Dedifferentiated amniotic fluid mesenchymal stem cell (primary cell): ENCODE measurements around the gene EPB41L1.

Source experiments
- DNase-seq: peaks from one replicate; pipeline ENCODE4 v3.0.0-alpha.2; 2016; ENCODE audit errors: extremely low spot score

EPB41L1 gene

GRCh38 chr20:36261389-36262105 lies 107.0 kb downstream of the EPB41L1 start:
- DNase-seq, result no peak

GRCh38 chr20:36262440-36262839 lies 107.9 kb downstream of the EPB41L1 start:
- no peak for DNase-seq

GRCh38 chr20:36264426-36265246 lies 110.1 kb downstream of the EPB41L1 start:
- DNase-seq, result no peak

GRCh38 chr20:36266189-36266588 lies 111.6 kb downstream of the EPB41L1 start:
- DNase-seq, result no peak

- DNase-seq, result no peak
These were observed 113.3 kb downstream of the EPB41L1 start for GRCh38 chr20:36267605-36268381.

GRCh38 chr20:36268440-36269342 lies 114.2 kb downstream of the EPB41L1 start:
- DNase-seq, result no peak

- no peak for DNase-seq
These were observed 115.0 kb downstream of the EPB41L1 start for GRCh38 chr20:36269507-36269906.

- DNase-seq, result no peak
These were observed 116.5 kb downstream of the EPB41L1 start for GRCh38 chr20:36270744-36271638.

- DNase-seq, result no peak
These were observed 117.4 kb downstream of the EPB41L1 start for GRCh38 chr20:36271639-36272546.

GRCh38 chr20:36272547-36273220 lies 118.1 kb downstream of the EPB41L1 start:
- DNase-seq, result no peak

GRCh38 chr20:36273414-36274180 lies 119.1 kb downstream of the EPB41L1 start:
- DNase-seq, result peak; percentile 24

GRCh38 chr20:36274181-36274841 lies 119.8 kb downstream of the EPB41L1 start:
- no peak for DNase-seq

GRCh38 chr20:36275011-36275410 lies 120.5 kb downstream of the EPB41L1 start:
- no peak for DNase-seq

GRCh38 chr20:36275441-36276189 lies 121.1 kb downstream of the EPB41L1 start:
- no peak for DNase-seq

GRCh38 chr20:36277546-36277945 lies 123.0 kb downstream of the EPB41L1 start:
- no peak for DNase-seq

GRCh38 chr20:36279362-36279761 lies 124.8 kb downstream of the EPB41L1 start:
- DNase-seq, result no peak

- no peak for DNase-seq
These were observed 125.2 kb downstream of the EPB41L1 start for GRCh38 chr20:36279776-36280175.
